Stomach smooth muscle (tissue), 2 donors: ENCODE data around the gene NEDD4L.

Experiments used
- H3K27ac ChIP-seq: one replicate; pipeline ENCODE4 v1.7.0; 2013; ENCODE audit warnings: mild to moderate bottlenecking, low read length, inconsistent platforms
- H3K27me3 ChIP-seq, 2 donors: one replicate each; pipeline ENCODE4 v1.7.0; 2013; ENCODE audit warnings: low read length in 2 of 2; ENCODE audit not compliant: insufficient read depth in 2 of 2, control insufficient read depth in 1 of 2
- H3K36me3 ChIP-seq, 2 donors: one replicate each; pipeline ENCODE4 v1.7.0; 2013; ENCODE audit warnings: low read length in 2 of 2; ENCODE audit not compliant: control insufficient read depth in 2 of 2, insufficient read depth in 2 of 2
- H3K4me1 ChIP-seq: one replicate; pipeline ENCODE4 v1.7.0; 2013; ENCODE audit warnings: low read length; ENCODE audit not compliant: control insufficient read depth, insufficient read depth
- H3K4me3 ChIP-seq, 2 donors: one replicate each; pipeline ENCODE4 v1.7.0; 2013; ENCODE audit warnings: low read length in 2 of 2
- H3K9ac ChIP-seq, 2 donors: one replicate each; pipeline ENCODE4 v1.7.0; 2013; ENCODE audit warnings: low read length in 2 of 2, mild to moderate bottlenecking in 1 of 2
- H3K9me3 ChIP-seq, 2 donors: one replicate each; pipeline ENCODE4 v1.7.0; 2013; ENCODE audit warnings: low read length in 2 of 2; ENCODE audit not compliant: control insufficient read depth in 2 of 2
- donor health status: healthy.
- donor health status: Pancreatic carcinoma.

NEDD4L gene

GRCh38 chr18:58093311-58093803 lies 49.3 kb downstream of the NEDD4L start:
- Histone ChIP-seq H3K27ac (no peak overlapping the region), H3K4me3 (no peak overlapping the region), H3K27me3 (no peaks in the 10 kb centered on the region), H3K36me3 (no peaks in the 10 kb centered on the region), H3K9ac (no peak overlapping the region), H3K9me3 (no peaks in the 10 kb centered on the region), H3K4me1 (peaks cover 5% of the 10 kb centered on the region)

GRCh38 chr18:58095222-58095621 lies 51.2 kb downstream of the NEDD4L start:
- Histone ChIP-seq H3K27ac (no peak overlapping the region), H3K9me3 (no peaks in the 10 kb centered on the region), H3K36me3 (no peaks in the 10 kb centered on the region), H3K27me3 (no peaks in the 10 kb centered on the region), H3K9ac (no peak overlapping the region), H3K4me3 (no peak overlapping the region), H3K4me1 (peaks cover 5% of the 10 kb centered on the region)

- no peak overlapping the region for H3K9ac ChIP-seq
- H3K4me1 ChIP-seq = peaks cover 5% of the 10 kb centered on the region
- no peaks in the 10 kb centered on the region for H3K9me3 ChIP-seq
- H3K27me3 ChIP-seq = no peaks in the 10 kb centered on the region
- H3K4me3 ChIP-seq = no peak overlapping the region
- H3K36me3 ChIP-seq = no peaks in the 10 kb centered on the region
- no peak overlapping the region for H3K27ac ChIP-seq
Measured at GRCh38 chr18:58095655-58096054, 51.6 kb downstream of the NEDD4L start.

GRCh38 chr18:58096658-58097057 lies 52.6 kb downstream of the NEDD4L start:
- no peak overlapping the region for H3K4me3 ChIP-seq
- H3K9me3 ChIP-seq = no peaks in the 10 kb centered on the region
- H3K9ac ChIP-seq = no peak overlapping the region
- no peaks in the 10 kb centered on the region for H3K27me3 ChIP-seq
- no peaks in the 10 kb centered on the region for H3K36me3 ChIP-seq
- peaks cover 7% of the 10 kb centered on the region for H3K4me1 ChIP-seq
- H3K27ac ChIP-seq = no peak overlapping the region

GRCh38 chr18:58097121-58097906 lies 53.3 kb downstream of the NEDD4L start:
- H3K4me3 ChIP-seq = no peak overlapping the region
- no peaks in the 10 kb centered on the region for H3K27me3 ChIP-seq
- H3K27ac ChIP-seq = no peak overlapping the region
- no peak overlapping the region for H3K9ac ChIP-seq
- H3K9me3 ChIP-seq = no peaks in the 10 kb centered on the region
- peaks cover 7% of the 10 kb centered on the region for H3K4me1 ChIP-seq
- no peaks in the 10 kb centered on the region for H3K36me3 ChIP-seq

DNA sequence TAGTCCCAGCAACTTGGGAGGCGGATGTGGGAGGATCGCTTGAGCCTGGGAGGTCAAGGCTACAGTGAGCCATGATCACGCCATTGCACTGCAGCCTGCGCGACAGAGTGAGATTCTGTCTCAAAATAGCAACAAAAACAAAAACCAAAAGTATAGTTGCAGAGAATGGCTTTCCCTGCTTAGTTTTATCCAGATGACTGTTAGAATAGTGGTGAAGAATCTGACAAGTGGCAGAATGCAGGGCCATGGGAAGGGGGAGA lies 53.8 kb downstream of the NEDD4L start:
- Histone ChIP-seq H3K4me3 (no peak overlapping the region), H3K9me3 (no peaks in the 10 kb centered on the region), H3K9ac (no peak overlapping the region), H3K27ac (no peak overlapping the region), H3K27me3 (no peaks in the 10 kb centered on the region), H3K4me1 (peaks cover 7% of the 10 kb centered on the region), H3K36me3 (no peaks in the 10 kb centered on the region)

- H3K27me3 ChIP-seq = no peaks in the 10 kb centered on the region
- no peak overlapping the region for H3K9ac ChIP-seq
- H3K27ac ChIP-seq = no peak overlapping the region
- no peaks in the 10 kb centered on the region for H3K36me3 ChIP-seq
- no peak overlapping the region for H3K4me3 ChIP-seq
- no peaks in the 10 kb centered on the region for H3K9me3 ChIP-seq
- H3K4me1 ChIP-seq = peaks cover 7% of the 10 kb centered on the region
Measured at GRCh38 chr18:58098706-58099105, 54.7 kb downstream of the NEDD4L start.

DNA sequence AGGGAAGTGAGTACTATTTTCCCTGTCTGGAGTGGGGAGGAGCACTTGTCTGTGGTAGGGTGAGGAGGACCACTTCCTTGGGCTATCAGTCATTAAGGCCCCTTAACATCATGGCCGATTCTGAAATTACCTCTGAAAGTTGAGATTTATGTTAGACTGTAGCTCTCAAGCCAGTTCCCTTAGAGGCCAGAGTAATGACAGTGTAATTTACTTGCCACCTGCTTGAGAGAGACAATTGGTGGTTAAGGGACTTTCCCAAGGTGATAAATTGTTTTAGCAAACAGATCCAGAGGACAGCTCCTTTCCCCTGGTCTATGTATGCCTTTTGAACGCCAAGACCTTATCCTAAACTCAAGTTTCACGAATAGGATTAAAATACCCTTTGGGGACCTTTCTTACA lies 56.1 kb downstream of the NEDD4L start:
- Histone ChIP-seq H3K9ac (no peak overlapping the region), H3K27ac (no peak overlapping the region), H3K4me3 (no peak overlapping the region), H3K36me3 (no peaks in the 10 kb centered on the region), H3K9me3 (no peaks in the 10 kb centered on the region), H3K27me3 (no peaks in the 10 kb centered on the region), H3K4me1 (peaks cover 7% of the 10 kb centered on the region)

DNA sequence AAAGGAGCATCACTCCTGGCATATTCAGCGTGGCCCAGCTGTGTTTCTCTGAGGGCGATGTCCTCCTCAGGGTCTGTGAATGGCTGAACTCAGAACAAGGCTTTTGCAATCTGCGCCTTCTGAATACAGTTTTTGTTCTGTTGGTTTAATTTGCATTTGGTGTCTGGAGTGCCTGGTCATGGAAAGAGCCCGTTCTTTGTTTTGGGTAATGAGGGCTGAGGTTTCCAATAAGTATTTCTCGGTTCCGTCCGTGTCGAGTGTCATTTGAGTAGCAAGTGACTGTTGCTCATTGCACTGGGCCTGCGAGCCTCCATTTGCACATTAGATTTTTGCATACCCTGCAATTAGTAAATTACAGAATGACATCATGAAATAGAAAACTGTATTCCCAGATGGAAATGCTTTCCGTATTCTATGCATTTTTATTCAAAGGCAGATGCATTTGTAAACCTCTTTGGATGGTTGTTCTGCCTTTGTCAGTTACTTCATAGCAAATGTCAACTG lies 57.3 kb downstream of the NEDD4L start:
- H3K27me3 ChIP-seq = no peaks in the 10 kb centered on the region
- H3K4me3 ChIP-seq = no peak overlapping the region
- no peaks in the 10 kb centered on the region for H3K36me3 ChIP-seq
- H3K9ac ChIP-seq = no peak overlapping the region
- H3K4me1 ChIP-seq = peaks cover 10% of the 10 kb centered on the region
- H3K9me3 ChIP-seq = no peaks in the 10 kb centered on the region
- no peak overlapping the region for H3K27ac ChIP-seq

GRCh38 chr18:58102018-58102417 lies 58.0 kb downstream of the NEDD4L start:
- no peaks in the 10 kb centered on the region for H3K27me3 ChIP-seq
- peaks cover 9% of the 10 kb centered on the region for H3K4me1 ChIP-seq
- H3K36me3 ChIP-seq = no peaks in the 10 kb centered on the region
- H3K9me3 ChIP-seq = no peaks in the 10 kb centered on the region
- no peak overlapping the region for H3K9ac ChIP-seq
- H3K4me3 ChIP-seq = no peak overlapping the region
- H3K27ac ChIP-seq = no peak overlapping the region

DNA sequence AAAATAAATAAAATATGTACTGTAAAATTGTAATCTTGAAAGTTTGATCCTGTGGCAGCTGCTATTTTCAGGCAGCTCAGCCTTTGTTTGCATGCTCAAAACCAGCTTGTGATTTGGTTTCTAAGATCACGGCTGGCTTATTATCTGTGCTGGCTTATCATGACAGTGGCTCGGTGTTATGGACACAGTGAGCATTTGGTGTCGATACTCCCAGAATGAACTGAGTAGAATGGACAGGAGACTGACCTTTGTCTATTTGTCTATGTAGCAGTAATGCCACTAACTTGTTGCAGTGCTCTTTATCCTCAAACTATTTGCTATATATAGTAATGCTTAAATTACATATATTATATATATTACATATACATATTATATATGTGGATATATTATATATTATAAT lies 58.8 kb downstream of the NEDD4L start:
- H3K36me3 ChIP-seq = no peaks in the 10 kb centered on the region
- H3K4me1 ChIP-seq = peaks cover 5% of the 10 kb centered on the region
- no peaks in the 10 kb centered on the region for H3K9me3 ChIP-seq
- H3K9ac ChIP-seq = no peak overlapping the region
- no peak overlapping the region for H3K4me3 ChIP-seq
- H3K27me3 ChIP-seq = no peaks in the 10 kb centered on the region
- H3K27ac ChIP-seq = no peak overlapping the region
